ENCODE measurements around the gene GNPDA1.

GNPDA1 gene

DNA sequence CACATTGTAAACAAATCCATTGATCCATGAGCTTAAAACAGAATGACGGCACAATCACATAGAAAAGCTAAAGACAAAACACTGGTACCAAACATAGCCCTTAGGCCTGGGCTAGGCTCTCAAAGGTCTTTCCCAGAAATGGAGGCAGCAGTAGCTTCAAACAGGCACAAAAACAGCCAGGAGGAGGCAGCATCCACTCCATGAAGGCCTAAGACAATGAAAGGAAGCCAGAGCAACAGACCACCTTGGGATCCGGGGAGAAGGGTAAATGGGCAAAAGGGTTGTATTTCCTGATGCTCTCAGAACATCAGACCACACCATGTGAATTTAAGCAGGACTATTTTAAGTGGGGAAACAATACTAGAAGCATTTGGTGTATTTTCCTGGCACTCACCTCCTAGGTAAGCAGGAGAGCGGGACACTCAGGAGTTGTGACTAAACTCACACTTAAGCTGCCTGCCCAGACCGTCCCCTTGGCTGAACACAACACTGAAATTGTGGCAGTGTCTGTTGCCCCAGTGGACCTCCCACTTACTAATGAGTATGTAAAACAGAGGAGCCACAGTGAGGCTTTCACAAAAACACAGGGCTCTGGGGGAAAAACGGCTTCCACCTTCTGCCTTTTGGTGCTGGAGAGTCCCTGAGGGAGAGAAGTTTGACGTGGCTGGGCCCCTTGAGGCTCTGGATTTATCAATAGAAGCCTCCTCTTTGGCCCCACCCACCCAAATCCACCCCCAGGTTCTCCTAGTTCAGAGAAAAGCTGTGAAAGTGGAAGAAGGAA lies 11.9 kb downstream of the GNPDA1 start:
- DNase-seq (ENCODE audit: low read depth) = no peak
- no peak overlapping the region for H3K4me3 ChIP-seq (ENCODE audit: low read length)
- TF ChIP-seq, protein P1, sequence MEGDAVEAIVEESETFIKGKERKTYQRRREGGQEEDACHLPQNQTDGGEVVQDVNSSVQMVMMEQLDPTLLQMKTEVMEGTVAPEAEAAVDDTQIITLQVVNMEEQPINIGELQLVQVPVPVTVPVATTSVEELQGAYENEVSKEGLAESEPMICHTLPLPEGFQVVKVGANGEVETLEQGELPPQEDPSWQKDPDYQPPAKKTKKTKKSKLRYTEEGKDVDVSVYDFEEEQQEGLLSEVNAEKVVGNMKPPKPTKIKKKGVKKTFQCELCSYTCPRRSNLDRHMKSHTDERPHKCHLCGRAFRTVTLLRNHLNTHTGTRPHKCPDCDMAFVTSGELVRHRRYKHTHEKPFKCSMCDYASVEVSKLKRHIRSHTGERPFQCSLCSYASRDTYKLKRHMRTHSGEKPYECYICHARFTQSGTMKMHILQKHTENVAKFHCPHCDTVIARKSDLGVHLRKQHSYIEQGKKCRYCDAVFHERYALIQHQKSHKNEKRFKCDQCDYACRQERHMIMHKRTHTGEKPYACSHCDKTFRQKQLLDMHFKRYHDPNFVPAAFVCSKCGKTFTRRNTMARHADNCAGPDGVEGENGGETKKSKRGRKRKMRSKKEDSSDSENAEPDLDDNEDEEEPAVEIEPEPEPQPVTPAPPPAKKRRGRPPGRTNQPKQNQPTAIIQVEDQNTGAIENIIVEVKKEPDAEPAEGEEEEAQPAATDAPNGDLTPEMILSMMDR (conservative IDR thresholded peaks at IDR 0.05; ENCODE audit: low read depth, low read length) = peak; percentile 55

DNA sequence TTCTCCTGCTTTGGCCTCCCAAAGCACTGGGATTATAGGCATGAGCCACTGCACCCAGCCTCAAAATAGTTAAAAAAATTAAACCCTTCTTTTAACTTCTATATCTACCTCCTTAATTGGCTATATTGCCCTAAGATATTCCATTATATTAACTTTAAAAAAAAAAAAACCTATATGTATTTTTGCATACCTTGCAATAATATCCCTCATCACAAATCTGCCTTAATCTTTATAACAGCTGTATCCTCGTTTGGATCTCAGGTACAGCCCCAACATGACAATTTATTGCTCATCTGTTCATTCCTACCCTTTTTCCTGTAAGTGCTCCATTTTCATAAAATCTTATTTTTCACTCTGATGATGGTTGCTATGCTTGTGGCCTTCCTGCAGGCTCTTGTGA lies 12.7 kb downstream of the GNPDA1 start:
- TF ChIP-seq, protein P1 (conservative IDR thresholded peaks at IDR 0.05; ENCODE audit: low read depth, low read length) = no peak
- no peak for DNase-seq (ENCODE audit: low read depth)
- H3K4me3 ChIP-seq (ENCODE audit: low read length) = no peak overlapping the region

DNA sequence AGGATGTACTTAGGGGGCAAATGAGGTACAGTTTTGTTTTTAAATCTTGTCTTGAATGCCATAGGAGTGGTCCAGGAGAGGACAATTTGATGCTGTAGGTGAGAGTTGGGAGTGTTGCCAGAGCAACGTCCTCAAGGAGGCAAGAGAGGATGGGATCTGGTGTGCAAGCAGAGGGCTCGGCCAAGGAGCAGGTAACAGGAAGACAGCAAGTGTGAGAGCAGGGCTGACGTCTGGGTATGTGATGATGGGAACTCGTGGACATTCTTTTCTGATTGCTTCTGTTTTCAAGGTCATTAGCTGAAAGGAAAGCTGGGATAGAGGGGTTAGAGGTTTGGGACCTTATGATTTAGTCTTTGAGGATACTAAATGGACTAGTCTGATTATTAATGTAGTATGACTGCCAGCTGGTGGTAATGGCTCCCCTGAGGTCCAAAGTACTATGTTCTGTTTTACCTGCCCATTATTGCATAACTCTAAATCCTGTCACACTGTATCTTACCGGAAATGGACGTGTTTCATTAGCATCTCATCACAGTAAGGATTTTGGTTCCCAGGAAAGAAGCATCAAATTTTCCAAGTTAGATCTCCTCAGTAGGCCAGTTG lies 15.4 kb downstream of the GNPDA1 start:
- no peak for DNase-seq (ENCODE audit: low read depth)
- TF ChIP-seq, protein P1 (conservative IDR thresholded peaks at IDR 0.05; ENCODE audit: low read depth, low read length) = no peak
- no peak overlapping the region for H3K4me3 ChIP-seq (ENCODE audit: low read length)

DNA sequence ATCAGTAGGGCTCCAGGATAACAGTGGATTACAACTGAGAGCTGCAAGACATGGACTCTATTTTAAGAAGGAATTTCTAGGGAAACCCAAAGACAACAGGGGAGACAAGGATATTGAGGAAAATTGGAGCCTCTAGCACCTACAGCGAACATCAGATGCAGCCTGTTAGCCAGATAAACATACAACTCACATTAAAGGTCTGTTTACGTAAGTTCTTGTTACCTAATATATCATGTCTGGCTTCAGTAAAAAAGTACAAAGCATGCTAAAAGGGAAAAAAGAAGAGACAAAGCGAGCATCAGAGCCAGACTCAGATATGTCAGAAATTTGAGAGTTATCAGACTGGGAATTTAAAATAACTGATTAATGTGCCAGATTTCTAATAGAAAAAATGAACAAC lies 17.2 kb downstream of the GNPDA1 start:
- TF ChIP-seq, protein P1 (conservative IDR thresholded peaks at IDR 0.05; ENCODE audit: low read depth, low read length) = no peak
- no peak overlapping the region for H3K4me3 ChIP-seq (ENCODE audit: low read length)
- DNase-seq (ENCODE audit: low read depth) = no peak

DNA sequence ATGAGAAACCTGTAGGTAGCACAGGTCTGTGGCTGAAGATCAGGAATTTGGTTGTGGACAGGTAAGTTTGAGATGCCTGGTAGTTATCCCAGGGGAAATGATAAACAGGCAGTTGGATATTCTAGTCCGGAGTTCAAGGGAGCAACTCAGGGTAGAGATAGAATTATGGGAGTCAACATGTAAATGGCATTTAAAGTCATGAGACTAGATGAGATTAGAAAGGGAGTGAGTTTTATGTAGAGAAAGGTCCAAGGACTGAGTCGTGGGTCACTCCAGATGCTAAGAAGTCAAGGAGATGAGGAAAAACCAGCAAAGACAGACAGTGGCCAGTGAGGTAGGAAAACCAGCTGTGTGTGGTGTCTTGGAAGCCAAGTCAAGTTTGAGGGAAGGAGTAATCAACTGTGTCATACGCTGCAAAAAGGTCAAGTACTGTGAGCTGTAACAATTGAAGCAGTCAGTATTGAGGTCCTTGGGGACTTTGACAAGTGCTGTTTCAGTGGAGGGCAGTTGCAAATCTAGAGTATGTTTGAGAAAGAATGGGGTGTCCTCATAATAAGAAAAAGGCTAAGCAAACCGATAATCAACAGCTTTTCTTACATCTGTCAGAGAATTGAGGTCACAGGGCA lies 18.2 kb downstream of the GNPDA1 start:
- DNase-seq (ENCODE audit: low read depth) = no peak
- no peak overlapping the region for H3K4me3 ChIP-seq (ENCODE audit: low read length)
- TF ChIP-seq, protein P1 (conservative IDR thresholded peaks at IDR 0.05; ENCODE audit: low read depth, low read length) = no peak

DNA sequence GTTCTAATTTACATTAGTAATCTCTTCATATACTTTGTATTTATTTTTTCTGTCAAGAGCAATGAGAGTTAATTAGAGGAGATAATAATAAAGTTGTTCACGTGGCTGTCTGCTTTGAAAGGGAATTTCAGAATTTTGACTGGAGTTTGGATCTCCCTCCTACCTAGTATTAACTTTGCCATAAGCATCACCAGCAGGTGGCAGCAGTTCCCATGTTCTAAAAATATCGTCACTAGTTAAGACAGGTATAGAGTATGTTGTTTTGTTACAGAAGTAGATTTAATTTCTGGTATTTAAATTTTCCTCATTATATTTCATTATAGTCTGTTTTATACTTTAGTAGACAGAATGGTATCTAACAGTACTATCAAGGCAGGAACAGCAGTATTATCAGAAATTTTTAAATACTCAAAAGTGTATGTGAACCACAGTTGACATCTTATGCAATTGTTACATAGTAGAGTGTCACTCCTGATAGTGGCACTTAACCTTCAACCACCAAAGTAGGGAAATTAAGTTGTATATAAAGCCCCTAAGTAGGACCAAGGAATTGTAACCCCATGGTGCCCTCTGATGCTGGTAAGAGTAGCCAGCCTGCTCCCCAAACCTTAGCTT lies 20.4 kb downstream of the GNPDA1 start:
- no peak overlapping the region for H3K4me3 ChIP-seq (ENCODE audit: low read length)
- TF ChIP-seq, protein P1 (conservative IDR thresholded peaks at IDR 0.05; ENCODE audit: low read depth, low read length) = peak; percentile 79
- DNase-seq (ENCODE audit: low read depth) = no peak

Data from retinal pigment epithelial cell (primary cell).